ENCODE measurements around the gene TBX15.

TBX15 gene

GRCh38 chr1:118984086-118984721, 3.9 kb downstream of the TBX15 start:
- Histone ChIP-seq H3K9me3 (ENCODE audit: low read depth, low read length) (no peaks in the 10 kb centered on the region), H3K36me3 (ENCODE audit: insufficient read depth, low read length) (no peaks in the 10 kb centered on the region), H3K27ac (no peak overlapping the region), H3K4me3 (no peak overlapping the region), H3K9ac (ENCODE audit: insufficient read length) (no peak overlapping the region)
- no peak for TF ChIP-seq FOXP2 (optimal IDR thresholded peaks at IDR 0.05; ENCODE audit: control extremely low read depth, extremely low read length, insufficient read depth)
- TF ChIP-seq EZH2 (IDR thresholded peaks at IDR 0.05) = no peak
- no peak for TF ChIP-seq POLR2AphosphoS5 (IDR thresholded peaks at IDR 0.05; ENCODE audit: borderline replicate concordance, low read depth, low read length)
- no peak for DNase-seq (ENCODE audit: low read depth, low spot score)

DNA sequence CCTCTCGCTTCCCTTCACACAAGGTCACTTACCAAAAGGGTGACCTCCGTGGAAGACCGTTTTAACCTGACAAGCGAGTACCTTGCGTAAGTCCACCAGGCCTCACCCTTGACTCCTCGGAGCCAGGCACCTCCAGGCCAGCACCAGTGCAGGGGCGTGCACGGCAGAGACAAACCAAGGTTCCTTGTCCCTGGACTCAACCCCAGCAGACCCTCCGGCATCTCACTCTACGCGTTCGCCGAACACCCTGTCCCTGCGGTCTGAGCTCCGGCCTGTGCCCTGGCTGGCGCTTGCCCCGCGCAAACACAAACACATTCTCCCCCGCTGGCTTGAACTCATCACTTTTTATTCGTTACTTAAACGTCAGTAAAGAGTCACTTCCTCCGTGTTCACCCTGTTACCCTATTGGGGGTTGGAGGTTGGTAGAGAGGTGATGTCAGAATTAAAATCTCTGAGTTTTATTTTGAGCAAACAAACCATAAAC, 4.5 kb downstream of the TBX15 start:
- Histone ChIP-seq H3K4me3 (no peak overlapping the region), H3K9ac (ENCODE audit: insufficient read length) (no peak overlapping the region), H3K27ac (no peak overlapping the region), H3K9me3 (ENCODE audit: low read depth, low read length) (no peaks in the 10 kb centered on the region), H3K36me3 (ENCODE audit: insufficient read depth, low read length) (no peaks in the 10 kb centered on the region)
- TF ChIP-seq EZH2 (IDR thresholded peaks at IDR 0.05) = no peak
- no peak for TF ChIP-seq POLR2AphosphoS5 (IDR thresholded peaks at IDR 0.05; ENCODE audit: borderline replicate concordance, low read depth, low read length)
- no peak for TF ChIP-seq FOXP2 (optimal IDR thresholded peaks at IDR 0.05; ENCODE audit: control extremely low read depth, extremely low read length, insufficient read depth)
- no peak for DNase-seq (ENCODE audit: low read depth, low spot score)

- Histone ChIP-seq H3K9me3 (ENCODE audit: low read depth, low read length) (no peaks in the 10 kb centered on the region), H3K36me3 (ENCODE audit: insufficient read depth, low read length) (no peaks in the 10 kb centered on the region), H3K4me3 (no peak overlapping the region), H3K27ac (no peak overlapping the region), H3K9ac (ENCODE audit: insufficient read length) (no peak overlapping the region)
- no peak for DNase-seq (ENCODE audit: low read depth, low spot score)
- TF ChIP-seq FOXP2 (optimal IDR thresholded peaks at IDR 0.05; ENCODE audit: control extremely low read depth, extremely low read length, insufficient read depth) (no peak), EZH2 (IDR thresholded peaks at IDR 0.05) (no peak)
Observed at GRCh38 chr1:118982821-118983557, 5.2 kb downstream of the TBX15 start.

DNA sequence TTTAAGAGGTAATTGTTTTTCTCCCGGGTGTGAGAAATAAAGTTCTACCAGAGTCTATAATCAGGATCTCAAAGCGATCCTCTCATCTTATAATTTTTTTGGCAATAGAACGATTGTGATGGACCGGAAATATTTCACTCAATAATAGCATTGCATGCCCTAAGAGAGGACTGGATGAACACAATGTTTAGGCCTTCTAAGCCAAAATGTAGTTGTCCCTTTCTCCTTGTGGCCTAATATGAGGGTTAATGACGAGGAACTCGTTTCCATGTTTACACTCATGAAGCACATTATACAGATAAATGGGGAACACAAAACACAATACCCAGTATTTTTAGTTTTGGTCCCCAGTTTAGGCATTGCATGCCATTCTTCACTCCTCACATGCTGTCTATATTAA, 5.9 kb downstream of the TBX15 start:
- Histone ChIP-seq H3K9ac (ENCODE audit: insufficient read length) (no peak overlapping the region), H3K36me3 (ENCODE audit: insufficient read depth, low read length) (no peaks in the 10 kb centered on the region), H3K4me3 (no peak overlapping the region), H3K9me3 (ENCODE audit: low read depth, low read length) (no peaks in the 10 kb centered on the region), H3K27ac (no peak overlapping the region)
- no peak for DNase-seq (ENCODE audit: low read depth, low spot score)
- TF ChIP-seq POLR2AphosphoS5 (IDR thresholded peaks at IDR 0.05; ENCODE audit: borderline replicate concordance, low read depth, low read length) (no peak), EZH2 (IDR thresholded peaks at IDR 0.05) (no peak), FOXP2 (optimal IDR thresholded peaks at IDR 0.05; ENCODE audit: control extremely low read depth, extremely low read length, insufficient read depth) (no peak)

DNA sequence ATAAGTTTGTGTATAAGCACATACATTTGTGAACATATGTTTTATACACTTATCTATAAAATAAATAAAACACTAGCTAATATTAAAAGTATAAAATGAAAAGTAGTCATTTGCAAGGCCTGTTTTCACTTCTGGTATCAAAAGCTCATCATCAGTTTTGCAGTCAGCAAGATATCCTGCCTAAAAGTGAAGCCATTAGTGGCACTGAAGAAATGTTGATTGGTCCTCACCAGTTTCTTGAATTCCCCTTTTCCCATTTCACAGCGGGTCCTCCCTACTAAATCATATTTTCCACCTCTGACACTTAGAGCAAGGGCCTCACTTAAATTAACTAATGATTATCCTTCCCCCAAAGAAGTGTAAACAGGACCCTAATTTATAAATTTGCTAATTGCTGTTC, 6.7 kb downstream of the TBX15 start:
- Histone ChIP-seq H3K4me3 (no peak overlapping the region), H3K27ac (no peak overlapping the region), H3K9ac (ENCODE audit: insufficient read length) (no peak overlapping the region), H3K9me3 (ENCODE audit: low read depth, low read length) (no peaks in the 10 kb centered on the region), H3K36me3 (ENCODE audit: insufficient read depth, low read length) (no peaks in the 10 kb centered on the region)
- no peak for TF ChIP-seq POLR2AphosphoS5 (IDR thresholded peaks at IDR 0.05; ENCODE audit: borderline replicate concordance, low read depth, low read length)
- no peak for TF ChIP-seq EZH2 (IDR thresholded peaks at IDR 0.05)
- TF ChIP-seq FOXP2 (optimal IDR thresholded peaks at IDR 0.05; ENCODE audit: control extremely low read depth, extremely low read length, insufficient read depth) = no peak
- DNase-seq (ENCODE audit: low read depth, low spot score) = no peak

DNA sequence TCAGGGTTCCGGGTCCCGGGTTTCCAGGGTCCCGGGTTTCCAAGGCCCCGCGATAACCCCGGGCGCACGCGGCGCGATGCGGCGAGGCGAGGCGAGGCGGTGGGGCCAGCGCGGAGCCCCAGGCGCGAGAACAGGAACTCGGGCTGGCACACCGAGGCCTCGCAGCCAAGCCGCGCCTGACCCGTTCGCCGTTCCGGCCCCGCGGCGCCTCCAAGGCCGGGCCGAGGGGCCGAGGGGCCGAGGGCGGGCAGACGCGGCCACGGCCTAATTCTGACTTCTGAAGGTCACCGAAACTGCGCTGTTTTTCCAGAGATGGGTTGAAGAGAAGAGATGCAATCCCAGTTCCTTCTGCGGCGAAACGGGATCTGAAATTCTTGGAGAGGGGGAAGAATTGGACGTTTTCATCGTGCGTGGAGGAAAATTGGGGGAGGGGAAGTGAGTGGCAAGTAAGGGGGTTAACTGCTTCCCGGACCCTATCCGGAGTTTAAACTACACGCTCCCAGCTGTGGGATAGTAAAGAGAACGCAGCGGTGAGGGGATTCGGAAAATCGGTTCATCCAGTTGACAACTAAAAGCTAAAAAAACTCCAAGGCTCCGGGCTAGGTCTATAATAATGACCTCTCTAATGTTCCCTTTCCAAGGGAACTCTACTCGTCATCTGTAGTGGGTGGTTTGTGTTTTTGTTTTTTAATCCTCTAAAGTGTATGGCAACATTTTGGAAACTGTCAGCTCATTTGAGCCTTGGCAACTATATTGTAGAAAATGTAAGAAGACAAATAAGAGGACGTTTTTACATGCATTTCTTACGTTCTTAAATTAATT, 8.2 kb downstream of the TBX15 start:
- H3K9ac ChIP-seq (ENCODE audit: insufficient read length) = no peak overlapping the region
- DNase-seq (ENCODE audit: low read depth, low spot score) = no peak
- H3K36me3 ChIP-seq (ENCODE audit: insufficient read depth, low read length) = no peaks in the 10 kb centered on the region
- no peak overlapping the region for H3K4me3 ChIP-seq
- H3K27ac ChIP-seq = no peak overlapping the region
- no peaks in the 10 kb centered on the region for H3K9me3 ChIP-seq (ENCODE audit: low read depth, low read length)
- no peak for TF ChIP-seq EZH2 (IDR thresholded peaks at IDR 0.05)
- TF ChIP-seq FOXP2 (optimal IDR thresholded peaks at IDR 0.05; ENCODE audit: control extremely low read depth, extremely low read length, insufficient read depth) = no peak
- TF ChIP-seq POLR2AphosphoS5 (IDR thresholded peaks at IDR 0.05; ENCODE audit: borderline replicate concordance, low read depth, low read length) = no peak

GRCh38 chr1:118978914-118979701, 9.0 kb downstream of the TBX15 start:
- no peak overlapping the region for H3K4me3 ChIP-seq
- no peaks in the 10 kb centered on the region for H3K9me3 ChIP-seq (ENCODE audit: low read depth, low read length)
- no peak overlapping the region for H3K27ac ChIP-seq
- H3K9ac ChIP-seq (ENCODE audit: insufficient read length) = no peak overlapping the region
- DNase-seq (ENCODE audit: low read depth, low spot score) = no peak
- TF ChIP-seq POLR2AphosphoS5 (IDR thresholded peaks at IDR 0.05; ENCODE audit: borderline replicate concordance, low read depth, low read length) (no peak), FOXP2 (optimal IDR thresholded peaks at IDR 0.05; ENCODE audit: control extremely low read depth, extremely low read length, insufficient read depth) (no peak), EZH2 (IDR thresholded peaks at IDR 0.05) (no peak)
- no peaks in the 10 kb centered on the region for H3K36me3 ChIP-seq (ENCODE audit: insufficient read depth, low read length)
